NCI-H1105 (cell line): ENCODE results near the gene RAB12.
"Not testable (repeated sequence)": the region's sequence is repeated elsewhere in the genome, so short reads cannot be mapped to it uniquely, and the experiment has no call there.

ENCODE experiments used
- DNase-seq: peaks from one replicate; lab custom pipeline; 2025; lab: John Stamatoyannopoulos, UW

RAB12 gene

GRCh38 chr18:8647359-8647758 lies 38.1 kb downstream of the RAB12 start:
- DNase-seq = not testable (repeated sequence)

GRCh38 chr18:8651478-8652261 lies 42.4 kb downstream of the RAB12 start:
- DNase-seq = not testable (repeated sequence)

GRCh38 chr18:8654503-8655451 lies 45.5 kb downstream of the RAB12 start:
- DNase-seq = no peak

GRCh38 chr18:8656232-8656631 lies 47.0 kb downstream of the RAB12 start:
- DNase-seq = no peak

GRCh38 chr18:8657050-8657820 lies 48.0 kb downstream of the RAB12 start:
- DNase-seq = no peak

GRCh38 chr18:8657873-8658470 lies 48.7 kb downstream of the RAB12 start:
- DNase-seq = no peak

GRCh38 chr18:8658858-8659485 lies 49.7 kb downstream of the RAB12 start:
- no peak for DNase-seq

- no peak for DNase-seq
These were observed 50.5 kb downstream of the RAB12 start for GRCh38 chr18:8659609-8660242.

- DNase-seq = no peak
These were observed 51.1 kb downstream of the RAB12 start for GRCh38 chr18:8660316-8660715.

- DNase-seq = peak; percentile 80
These were observed 52.7 kb downstream of the RAB12 start for GRCh38 chr18:8661754-8662559.

- no peak for DNase-seq
These were observed 53.5 kb downstream of the RAB12 start for GRCh38 chr18:8662560-8663255.

GRCh38 chr18:8667846-8668245 lies 58.6 kb downstream of the RAB12 start:
- no peak for DNase-seq

- DNase-seq = no peak
These were observed 59.1 kb downstream of the RAB12 start for GRCh38 chr18:8668381-8668780.

GRCh38 chr18:8669571-8669970 lies 60.3 kb downstream of the RAB12 start:
- no peak for DNase-seq

GRCh38 chr18:8673256-8674209 lies 64.3 kb downstream of the RAB12 start:
- DNase-seq = no peak

- DNase-seq = no peak
These were observed 65.8 kb downstream of the RAB12 start for GRCh38 chr18:8675057-8675456.

GRCh38 chr18:8681196-8681595 lies 72.0 kb downstream of the RAB12 start:
- DNase-seq = no peak

GRCh38 chr18:8684577-8684976 lies 75.3 kb downstream of the RAB12 start:
- DNase-seq = no peak
